Stimulated activated CD8-positive, alpha-beta memory T cell treated with anti-CD3 and anti-CD28 coated beads, Interleukin-2, amount 100 ng/mL, for 48 hours (primary cell): ENCODE data around the gene MYL6.
"Not testable (repeated sequence)": the region's sequence is repeated elsewhere in the genome, so short reads cannot be mapped to it uniquely, and the experiment has no call there.

Experiments used
- DNase-seq, 2 donors: peaks; one replicate each; pipeline ENCODE4 v3.0.0-alpha.2; 2020; ENCODE audit warnings: low read depth in 2 of 2

The MYL6 gene

DNA sequence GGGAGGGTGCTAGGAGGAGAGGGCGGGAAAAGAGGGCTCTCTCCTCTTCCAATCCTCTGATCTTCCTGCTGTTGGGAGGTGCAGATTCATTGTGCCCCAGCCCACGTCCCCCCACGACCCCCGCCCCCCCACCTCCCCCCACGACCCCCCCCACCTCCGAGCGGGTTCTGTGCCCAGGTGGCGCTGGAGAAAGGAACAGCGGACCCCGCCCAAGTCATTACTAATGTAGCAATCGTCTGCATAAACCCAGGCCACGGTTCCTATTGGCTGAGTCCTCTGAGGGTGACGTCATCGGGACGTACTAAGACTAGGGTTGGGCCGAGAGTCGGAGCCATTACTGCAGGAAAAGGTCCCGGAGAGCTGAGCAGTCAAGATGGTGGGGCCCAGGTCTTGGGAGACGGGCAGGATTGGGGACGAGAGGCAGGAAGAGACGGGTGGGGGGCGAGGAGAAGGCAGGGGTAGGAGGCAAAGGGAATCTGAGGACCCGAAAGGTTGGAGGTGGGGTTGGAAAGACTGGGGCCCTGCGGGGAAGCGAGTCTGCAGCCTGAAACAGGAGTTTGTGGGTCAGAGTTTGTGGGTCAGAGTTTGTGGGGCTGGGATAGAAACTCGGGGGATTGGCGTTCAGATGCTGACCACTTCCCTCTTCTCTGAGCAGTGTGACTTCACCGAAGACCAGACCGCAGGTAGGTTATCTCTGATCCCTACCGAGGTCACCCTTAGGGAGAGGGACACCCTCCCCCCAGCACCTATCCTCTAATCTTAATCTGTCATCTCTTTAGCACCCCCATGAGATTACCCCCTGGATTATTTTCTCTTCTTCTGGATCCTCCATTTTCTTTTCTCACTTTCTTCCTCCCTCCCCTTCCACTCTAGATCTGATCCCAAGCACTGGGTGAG is at the start of gene MYL6:
Gene MYL6, plus strand, starts transcription at position 331 of the 897 bp plus-strand sequence. Its CDS starts 43 bp downstream, at position 374.
- DNase-seq = peak; percentile 78 to 85

DNA sequence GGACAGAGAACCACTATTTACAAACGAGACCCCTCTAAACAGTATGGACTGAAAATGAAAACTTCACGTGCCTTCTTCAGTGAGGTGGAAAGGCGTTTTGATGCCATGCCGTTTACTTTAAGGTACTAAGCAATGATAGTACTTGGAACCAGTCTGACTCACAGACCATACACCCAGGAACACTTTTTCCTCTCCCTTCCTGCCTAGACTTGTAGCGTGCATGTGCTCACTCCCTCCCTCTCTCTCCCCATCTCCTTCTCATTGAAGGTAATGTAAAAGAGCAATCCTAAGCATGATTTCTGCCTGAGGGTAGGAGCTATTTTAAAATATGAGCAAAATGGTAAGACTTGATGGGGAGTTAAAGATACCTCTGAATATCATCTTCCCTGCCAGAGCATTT is 47.6 kb upstream of the MYL6 start:
- no peak for DNase-seq

DNA sequence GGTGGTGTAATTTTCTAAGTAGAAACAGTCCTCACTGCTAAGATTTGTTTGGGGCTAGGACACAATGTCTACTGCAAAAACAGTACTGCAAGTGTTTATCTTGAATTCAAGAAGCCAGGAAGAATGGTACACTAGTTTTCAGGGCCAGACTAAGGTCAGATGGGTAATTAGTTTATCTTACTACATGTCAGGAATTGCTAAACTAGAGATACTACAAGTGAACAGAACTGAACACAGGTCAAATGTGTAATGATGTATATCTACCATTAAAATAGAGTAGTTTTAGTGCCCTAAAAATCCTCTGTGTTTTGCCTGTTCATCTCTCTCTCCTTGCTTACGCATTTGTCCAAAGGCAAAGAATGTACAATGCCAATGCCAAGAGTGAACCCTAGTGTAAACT is 44.1 kb upstream of the MYL6 start:
- DNase-seq = no peak

DNA sequence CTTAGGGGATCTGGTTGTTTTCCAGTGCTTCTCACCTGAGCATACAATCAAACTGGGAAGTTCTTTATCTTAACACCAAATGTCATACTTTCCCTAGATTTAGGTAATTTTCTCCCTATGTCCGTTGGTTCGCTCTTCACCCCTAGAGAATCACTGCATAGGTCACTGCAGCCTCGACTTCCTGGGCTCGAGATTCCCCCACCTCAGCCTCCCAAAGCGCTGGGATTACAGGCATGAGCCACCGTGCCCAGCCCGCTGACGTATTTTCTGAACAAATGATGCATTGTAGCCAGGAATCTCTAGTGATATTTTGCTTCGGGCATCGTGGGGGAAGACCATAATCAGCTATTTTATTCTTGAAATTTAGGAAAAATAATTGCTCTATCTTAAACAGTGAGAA is 42.8 kb upstream of the MYL6 start:
- no peak for DNase-seq

DNA sequence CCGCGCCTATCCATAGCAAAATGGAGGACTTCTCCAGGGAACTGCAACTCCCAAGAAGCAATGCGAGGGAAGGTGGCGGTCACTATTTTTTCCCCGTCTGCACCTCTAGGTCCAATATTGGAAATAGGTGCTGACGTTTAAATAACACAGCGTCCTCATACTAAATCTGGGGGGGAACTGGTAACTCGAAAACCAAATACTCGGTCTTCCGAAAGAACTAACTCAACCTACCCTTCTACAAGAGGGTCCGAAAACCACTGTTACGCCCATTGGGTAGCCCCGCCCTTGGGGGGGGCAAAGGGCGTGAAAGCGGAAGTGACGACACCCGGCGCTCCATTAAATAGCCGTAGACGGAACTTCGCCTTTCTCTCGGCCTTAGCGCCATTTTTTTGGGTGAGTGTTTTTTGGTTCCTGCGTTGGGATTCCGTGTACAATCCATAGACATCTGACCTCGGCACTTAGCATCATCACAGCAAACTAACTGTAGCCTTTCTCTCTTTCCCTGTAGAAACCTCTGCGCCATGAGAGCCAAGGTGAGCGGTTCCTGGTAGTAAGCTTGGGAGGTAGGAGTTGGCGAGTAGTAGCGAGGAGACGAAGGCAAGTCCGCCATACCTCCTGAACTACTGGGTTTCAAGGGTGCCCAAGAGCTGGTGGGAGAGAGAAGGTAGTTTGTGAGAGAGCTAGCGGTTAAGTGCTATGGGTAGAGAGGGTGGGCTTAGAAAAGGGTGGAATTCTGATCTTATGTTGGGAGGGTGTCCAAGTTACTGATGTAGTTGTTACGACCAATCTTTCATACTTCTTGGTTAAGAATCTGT is 41.7 kb upstream of the MYL6 start, which contains the start of gene RPL41:
Gene RPL41, plus strand, starts transcription at position 367 of the 815 bp plus-strand sequence.
- DNase-seq = peak; percentile 82 to 90

DNA sequence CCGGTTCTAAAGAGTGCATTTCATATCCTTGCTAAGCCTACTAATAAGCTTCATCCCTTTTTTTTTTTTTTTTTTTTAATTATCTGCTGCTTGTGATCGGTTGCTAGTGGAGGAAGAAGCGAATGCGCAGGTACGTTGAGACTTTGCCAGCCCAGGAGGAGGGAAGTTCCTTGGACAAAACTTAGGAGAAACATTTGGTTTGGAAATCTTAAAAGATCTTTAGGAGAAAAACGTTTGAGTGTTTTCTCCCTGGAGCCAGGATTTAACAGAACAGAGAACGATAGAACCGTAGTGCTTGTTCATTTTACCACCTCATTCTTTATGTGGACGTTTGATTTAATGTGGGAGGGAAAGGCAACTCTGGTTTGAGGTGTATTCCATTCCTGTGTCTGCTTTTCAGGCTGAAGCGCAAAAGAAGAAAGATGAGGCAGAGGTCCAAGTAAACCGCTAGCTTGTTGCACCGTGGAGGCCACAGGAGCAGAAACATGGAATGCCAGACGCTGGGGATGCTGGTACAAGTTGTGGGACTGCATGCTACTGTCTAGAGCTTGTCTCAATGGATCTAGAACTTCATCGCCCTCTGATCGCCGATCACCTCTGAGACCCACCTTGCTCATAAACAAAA is 41.0 kb upstream of the MYL6 start:
- not testable (repeated sequence) for DNase-seq

DNA sequence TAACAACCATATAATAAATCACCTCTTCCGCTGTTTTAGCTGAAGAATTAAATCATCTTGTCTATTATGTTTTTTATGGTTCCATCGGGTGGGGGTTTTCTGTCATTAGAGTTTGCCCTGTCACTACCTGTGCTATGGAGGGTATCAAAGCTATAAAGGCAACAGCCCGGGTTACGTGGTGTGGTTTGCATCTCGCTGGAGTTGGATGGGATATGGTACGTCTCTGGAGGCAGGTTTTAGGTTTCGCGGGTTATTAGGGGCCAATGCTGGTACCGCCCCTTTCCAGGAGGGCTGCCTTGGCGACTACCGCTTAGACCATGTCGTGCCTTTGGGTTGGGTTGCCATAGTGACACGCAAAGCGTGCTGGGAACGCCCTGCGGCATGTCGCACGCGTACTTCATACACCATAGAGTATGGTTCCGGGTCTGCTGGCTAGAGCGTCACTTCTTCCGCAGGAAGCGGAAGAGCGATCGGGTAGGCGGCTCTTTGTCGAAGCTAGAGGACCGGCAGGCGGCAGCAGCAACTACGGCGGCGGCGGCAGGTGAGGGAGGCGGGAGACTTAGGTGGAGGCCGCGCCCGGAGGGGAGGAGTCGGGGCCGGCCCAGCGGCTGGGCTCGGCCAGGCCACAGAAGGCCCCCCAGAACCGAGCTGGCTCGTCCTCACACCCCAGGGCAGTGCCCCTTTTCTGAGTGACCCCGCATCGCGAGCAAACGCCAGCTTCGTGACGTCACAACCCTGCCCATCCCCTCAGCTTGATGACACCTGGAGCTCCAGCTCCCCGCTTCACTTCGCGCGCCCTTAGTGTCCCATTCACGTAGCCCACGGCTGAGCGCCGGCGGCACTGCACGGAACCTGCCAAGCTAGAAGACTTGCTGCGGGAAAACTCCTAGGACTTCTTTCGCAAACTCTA is 40.1 kb upstream of the MYL6 start, which contains the start of gene ZC3H10:
Gene ZC3H10, plus strand, starts transcription at position 489 of the 910 bp plus-strand sequence. CDS start 2,297 bp downstream, outside the sequence.
- peak; percentile 95 to 98 for DNase-seq

DNA sequence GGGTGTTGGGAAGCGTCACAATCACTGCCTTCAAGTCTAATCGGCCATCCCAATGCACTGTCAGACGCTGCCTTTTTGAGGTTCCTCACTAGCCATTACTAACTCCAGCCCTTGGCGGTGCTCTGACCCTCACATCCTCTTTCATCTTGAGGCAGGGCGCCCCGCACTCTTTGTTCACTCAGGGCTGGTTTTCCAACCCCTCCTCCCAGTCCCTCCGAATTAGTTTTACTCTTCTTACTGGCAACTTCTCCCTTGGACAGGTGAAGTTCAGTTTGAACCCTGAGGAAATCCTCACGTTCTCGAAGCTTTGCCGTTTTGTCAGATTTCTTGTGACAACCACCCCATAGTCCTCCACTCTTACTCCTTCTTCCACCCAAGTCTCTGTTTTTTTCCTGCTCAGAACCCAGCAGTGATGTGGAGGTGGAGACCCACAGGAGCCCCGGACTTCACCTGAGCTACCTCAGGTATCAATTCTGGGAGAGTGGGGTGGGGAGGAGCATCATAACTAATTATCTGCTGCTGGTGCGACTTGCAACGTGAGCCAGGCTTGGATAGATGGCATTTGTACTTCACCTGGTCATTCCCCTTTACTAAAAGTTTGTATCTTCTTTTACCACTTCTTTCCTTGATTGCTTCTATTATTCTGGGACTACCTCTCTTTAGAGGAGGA is 39.3 kb upstream of the MYL6 start:
- no peak for DNase-seq

DNA sequence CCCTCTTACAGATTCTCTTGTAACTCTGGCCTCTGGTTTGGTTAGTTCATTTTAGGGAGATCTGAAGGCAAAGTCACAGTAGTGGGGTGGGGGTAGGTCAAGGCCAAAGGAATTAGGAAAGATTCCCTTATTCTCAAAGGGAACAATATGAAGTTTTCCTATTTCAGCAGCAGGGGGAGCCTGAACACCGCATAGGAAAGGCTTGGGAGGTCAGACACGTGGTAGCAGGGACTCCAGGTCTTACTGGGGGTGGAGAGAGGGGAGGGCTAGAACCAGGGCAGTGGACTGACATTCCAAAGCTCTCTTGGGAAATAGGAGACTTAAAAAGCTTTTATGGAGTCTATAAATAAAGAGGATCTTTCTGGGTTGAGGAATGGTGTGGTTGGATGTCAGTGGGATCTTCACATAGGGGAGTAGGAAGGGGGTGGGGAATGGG is 38.8 kb upstream of the MYL6 start:
- DNase-seq = peak; percentile 28 to 44

DNA sequence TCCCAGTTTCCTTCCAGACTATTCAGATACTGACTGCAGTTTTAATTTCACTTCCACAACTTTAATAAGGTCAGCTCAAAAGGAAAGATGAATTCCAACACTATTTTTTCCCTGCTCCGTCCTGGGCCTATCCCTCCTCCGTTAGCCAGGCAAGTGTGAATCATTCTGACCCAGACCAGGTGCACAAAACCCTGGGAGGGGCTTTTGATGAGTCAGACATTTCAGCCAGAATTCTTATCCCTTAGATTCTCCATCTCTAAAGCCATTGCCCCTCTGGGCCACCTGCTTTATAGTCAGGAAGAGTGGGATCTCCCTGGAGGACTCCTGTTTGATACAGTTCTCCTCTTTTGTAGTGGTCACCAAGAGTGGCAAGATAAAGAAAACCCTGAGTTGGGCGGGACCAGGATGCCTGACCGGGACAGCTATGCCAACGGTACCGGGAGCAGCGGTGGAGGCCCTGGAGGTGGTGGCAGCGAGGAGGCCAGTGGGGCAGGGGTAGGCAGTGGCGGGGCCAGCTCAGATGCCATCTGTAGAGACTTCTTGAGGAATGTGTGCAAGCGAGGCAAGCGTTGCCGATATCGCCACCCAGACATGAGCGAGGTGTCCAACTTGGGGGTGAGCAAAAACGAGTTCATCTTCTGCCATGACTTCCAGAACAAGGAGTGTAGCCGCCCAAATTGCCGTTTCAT is 37.9 kb upstream of the MYL6 start:
- no peak for DNase-seq

DNA sequence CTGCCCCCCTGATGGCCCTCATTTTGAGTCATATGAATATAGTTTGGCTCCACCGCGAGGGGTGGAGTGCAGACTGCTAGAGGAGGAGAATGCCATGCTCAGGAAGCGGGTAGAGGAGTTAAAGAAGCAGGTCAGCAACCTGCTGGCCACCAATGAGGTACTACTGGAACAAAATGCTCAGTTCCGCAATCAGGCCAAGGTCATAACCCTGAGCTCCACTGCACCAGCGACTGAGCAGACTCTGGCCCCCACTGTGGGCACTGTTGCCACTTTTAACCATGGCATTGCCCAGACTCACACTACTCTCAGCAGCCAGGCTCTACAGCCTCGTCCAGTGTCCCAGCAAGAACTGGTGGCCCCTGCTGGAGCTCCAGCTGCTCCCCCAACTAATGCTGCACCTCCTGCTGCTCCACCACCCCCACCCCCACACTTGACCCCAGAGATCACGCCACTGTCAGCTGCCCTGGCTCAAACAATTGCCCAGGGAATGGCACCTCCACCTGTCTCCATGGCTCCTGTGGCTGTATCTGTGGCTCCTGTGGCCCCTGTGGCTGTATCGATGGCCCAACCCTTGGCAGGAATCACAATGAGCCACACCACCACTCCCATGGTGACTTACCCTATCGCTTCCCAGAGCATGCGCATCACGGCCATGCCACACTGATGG is 36.8 kb upstream of the MYL6 start:
- no peak for DNase-seq

DNA sequence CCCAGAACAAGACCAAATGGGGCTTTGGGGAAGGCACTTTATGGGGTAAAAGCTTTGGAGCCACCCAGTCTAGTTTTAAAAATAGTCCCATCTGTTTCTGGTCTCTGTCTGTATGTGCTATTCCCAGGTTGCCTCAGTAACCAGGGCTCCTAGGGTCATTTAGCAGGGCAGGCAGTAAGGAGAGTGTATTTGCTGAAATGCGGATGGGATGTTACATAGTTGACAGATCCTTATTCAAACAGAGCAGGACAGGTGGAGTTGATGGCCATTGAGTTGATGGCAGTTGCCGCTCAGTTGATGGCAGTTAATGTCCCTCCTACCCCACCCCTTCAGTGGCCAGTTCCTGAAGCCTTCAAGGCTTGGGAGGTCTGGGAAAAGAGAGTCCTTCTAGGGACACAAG is 35.5 kb upstream of the MYL6 start:
- no peak for DNase-seq

DNA sequence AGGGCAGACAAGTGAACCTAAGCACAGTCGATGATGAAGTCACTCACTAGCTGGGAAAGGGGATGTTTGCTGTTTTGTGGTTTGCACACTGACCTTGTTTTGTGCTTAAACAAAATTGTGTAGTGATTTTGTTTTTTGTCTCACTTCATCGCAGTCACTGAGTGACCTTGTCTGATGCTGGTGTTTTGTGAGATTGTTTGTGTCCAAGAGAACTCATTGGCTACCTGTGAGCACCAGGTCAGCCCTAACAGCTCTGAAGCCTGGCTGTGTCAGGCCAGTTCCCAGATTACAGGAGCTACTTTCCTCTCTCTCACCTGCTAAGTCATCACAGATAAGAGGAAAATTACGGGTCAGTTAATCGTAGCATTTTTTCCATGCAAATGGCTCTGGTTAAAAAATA is 34.0 kb upstream of the MYL6 start:
- no peak for DNase-seq

DNA sequence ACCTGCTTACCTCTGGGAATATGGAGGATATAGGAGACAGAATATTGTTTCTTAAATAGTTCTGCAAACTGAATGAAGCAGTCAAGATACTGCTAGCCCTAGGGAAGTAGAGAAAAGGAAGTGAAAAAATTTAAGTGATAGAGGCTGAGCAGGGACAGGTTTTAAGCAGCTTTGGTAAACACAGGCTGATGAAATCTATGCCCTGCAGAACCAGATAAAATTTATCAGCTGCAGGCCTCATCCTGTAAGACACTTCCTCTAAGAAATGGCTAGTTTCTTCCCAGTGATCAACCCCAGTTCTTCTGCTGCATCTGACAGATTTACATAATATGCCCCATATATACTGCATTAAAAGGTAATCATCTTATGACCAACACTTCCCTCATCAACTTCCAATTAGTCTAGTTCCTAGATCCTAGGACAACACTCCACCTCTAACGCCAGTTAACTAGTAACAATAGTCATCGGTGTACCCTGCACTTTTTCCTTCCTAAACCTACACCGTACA is 31.4 kb upstream of the MYL6 start:
- no peak for DNase-seq

DNA sequence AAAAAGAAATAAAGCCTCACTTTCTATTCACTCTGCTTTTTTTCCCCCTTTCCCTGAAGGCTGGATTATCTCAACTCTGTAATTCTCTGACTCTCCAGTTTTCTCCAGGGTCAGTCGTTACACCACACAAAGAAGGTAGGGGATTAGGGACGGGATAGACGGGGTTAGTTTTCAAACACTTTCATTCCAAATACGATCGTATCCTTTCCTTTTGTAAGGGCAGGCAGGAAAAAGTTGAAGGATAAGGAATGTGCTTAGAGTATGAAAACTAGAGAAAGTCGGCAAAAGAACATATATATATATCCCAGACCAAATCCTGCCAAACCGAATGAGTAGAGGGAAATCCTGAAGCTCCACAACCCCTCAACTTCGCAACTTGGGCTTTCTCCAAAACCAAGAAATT is 30.7 kb upstream of the MYL6 start:
- DNase-seq = no peak

DNA sequence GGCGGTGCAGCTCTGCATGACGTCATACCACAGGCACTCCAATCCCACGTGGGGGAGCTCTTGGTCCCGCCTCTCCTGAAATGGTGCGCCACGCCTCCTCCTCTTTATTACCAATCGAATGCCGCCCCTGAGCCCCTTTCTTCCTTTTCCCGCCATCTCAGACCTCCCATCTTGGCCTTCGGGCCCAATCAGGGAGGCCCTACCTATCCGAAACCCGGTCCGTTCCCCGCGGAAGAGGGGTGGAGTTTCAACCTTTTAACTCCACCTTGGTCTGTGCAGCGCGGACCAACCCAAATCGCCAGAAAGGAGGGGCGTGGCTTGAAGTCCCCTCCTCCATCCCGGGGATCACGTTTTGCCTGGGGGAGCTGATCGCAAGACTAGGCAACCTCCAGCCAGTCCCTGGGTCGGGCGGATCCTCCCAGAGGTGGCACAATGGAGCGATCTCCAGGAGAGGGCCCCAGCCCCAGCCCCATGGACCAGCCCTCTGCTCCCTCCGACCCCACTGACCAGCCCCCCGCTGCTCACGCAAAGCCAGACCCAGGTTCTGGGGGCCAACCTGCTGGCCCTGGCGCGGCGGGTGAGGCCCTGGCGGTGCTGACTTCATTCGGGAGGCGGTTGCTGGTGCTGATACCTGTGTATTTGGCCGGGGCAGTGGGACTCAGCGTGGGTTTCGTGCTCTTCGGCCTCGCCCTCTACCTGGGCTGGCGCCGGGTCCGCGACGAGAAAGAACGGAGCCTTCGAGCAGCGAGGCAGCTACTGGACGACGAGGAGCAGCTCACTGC is 30.1 kb upstream of the MYL6 start, which contains the start of gene ESYT1:
Gene ESYT1, plus strand, starts transcription at position 380 of the 782 bp plus-strand sequence. Its CDS starts 53 bp downstream, at position 433.
- DNase-seq = peak; percentile 91 to 92

DNA sequence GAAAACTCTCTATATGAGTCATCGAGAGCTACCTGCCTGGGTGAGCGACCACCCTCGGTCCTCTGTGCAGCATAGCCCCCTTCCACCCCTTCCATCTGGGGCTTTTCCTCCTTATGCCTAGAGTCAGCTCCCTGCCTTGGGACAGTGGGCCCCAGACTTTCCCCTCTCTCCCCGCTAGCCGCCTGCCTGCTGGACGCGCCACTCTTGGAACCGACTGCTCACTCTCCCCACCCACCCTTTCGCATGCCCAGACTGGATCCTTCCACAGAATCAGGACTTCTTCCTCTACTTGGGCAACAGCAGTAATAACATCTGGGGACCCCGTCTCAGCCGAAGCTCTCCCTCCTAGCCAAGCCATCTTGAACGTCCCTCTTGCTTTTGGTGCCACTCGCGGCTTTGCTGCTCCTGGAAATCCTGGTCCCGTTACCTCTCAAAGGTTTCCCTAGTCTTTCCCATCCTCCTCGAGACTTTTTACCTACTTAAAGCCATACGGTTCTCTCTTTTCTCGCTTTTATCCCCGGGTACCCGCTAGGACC is 29.4 kb upstream of the MYL6 start:
- no peak for DNase-seq
